Esophagus mucosa (tissue), 1 donor: Measurements from ENCODE around the gene EBPL. TPM values are rescaled to one million over a fixed set of nuclear protein-coding genes. Genes with fewer than 3 reads are reported as not detected.
"Not testable (repeated sequence)": the region's sequence is repeated elsewhere in the genome, so short reads cannot be mapped to it uniquely, and the experiment has no call there.

ENCODE experiments used
- ATAC-seq: fragments of 200-7000 bp; cut with Tn5 transposase; one replicate; pipeline ENCODE4 v1.9.1; 2020
- total RNA-seq: library from RNA; stranded (reverse); gene quantifications from one replicate; pipeline ENCODE4 v1.2.4, GENCODE V29; 2023
- donor health status: DM: yes; HTN: yes; CAD: no.

Gene EBPL
- total RNA-seq = 81.5 TPM

GRCh38 chr13:49690995-49691784 lies at the start of gene EBPL:
TSS of gene EBPL (minus strand) at chr13:49691486. CDS start at chr13:49691424, 62 bp downstream.
- ATAC-seq = peak; percentile 99

- ATAC-seq = no peak
Observed at GRCh38 chr13:49740870-49741269, 49.6 kb upstream of the EBPL start.

DNA sequence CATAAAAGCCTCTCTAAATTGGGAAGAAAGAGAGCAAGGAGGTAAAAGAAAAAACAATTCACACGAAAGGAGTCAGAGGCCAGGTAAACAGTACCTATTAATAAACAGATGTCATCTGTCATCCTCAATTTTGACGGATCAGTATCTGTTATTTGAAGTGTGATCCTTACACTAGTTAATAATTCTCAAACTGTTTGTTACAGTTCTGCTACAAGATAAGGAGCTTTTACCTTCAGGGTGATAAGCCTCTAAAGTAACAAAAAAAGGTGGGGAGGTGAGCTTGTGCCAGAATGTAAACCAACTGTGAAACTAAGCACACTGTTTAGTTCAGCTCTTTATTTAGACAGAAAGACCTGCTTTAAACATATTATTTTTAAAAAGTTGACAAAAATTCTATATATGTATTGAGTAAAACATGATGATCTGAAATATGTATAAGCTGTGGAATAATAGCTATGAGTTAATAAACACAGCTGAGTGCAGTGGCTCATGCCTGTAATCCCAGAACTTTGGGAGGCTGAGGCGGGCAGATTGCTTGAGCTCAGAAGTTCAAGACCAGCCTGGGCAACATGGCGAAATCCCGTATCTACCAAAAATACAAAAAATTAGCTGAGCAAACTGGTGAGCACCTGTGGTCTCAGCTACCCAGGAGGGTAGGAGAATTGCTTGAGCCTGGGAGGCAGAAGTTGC lies 48.4 kb upstream of the EBPL start:
- no peak for ATAC-seq

GRCh38 chr13:49733181-49733951 lies 42.1 kb upstream of the EBPL start:
- peak; percentile 49 for ATAC-seq

GRCh38 chr13:49731766-49732165 lies 40.5 kb upstream of the EBPL start:
- ATAC-seq = no peak

DNA sequence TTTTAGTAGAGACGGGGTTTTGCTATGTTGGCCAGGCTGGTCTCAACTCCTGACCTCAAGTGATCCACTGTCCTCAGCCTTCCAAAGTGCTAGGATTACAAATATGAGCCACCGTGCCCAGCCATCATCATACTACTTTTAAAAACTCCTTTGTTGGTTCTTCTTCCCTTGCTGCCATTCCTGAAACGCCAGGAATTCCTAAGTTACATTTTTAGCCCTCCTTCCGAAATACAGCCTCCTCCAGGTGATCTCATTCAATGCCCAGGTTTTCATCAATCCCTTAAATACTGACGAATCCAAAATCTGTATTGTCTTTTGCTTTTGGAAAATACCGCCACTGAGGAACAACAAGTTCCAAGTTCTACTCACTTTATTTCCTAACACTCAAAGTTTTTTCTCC lies 25.3 kb upstream of the EBPL start:
- ATAC-seq = no peak

- no peak for ATAC-seq
Observed at GRCh38 chr13:49714757-49715156, 23.5 kb upstream of the EBPL start.

DNA sequence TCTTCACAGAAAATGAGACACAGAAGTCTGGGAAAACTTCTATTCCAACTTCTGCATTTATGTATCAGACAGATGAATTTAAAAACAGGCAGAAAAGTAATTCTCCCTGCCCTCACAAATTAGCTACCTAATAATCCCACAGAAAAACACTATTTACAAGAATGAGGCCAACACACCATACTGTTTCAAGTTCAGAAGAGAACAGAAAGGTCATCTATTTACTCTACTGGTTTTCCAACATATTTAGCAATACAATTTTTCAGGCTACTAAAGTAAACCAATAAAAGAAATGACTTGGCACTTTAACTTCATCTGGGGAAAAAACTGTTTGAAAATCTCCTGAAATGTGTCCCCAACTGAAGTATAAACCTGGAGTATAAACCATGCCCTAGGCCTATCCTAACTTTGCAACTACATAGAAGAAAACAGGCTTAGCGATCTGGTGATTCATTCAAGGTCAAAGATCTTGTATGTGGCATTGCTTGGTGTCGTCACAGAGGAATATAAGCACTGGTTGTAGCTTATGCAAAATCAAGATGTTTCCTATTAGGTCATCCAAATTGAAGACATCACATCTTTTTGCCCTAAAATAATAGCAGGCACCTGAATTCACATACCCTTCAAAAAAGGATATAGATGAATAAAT lies 20.1 kb upstream of the EBPL start:
- peak; percentile 70 for ATAC-seq

- ATAC-seq = not testable (repeated sequence)
Observed at GRCh38 chr13:49704264-49704663, 13.0 kb upstream of the EBPL start.

DNA sequence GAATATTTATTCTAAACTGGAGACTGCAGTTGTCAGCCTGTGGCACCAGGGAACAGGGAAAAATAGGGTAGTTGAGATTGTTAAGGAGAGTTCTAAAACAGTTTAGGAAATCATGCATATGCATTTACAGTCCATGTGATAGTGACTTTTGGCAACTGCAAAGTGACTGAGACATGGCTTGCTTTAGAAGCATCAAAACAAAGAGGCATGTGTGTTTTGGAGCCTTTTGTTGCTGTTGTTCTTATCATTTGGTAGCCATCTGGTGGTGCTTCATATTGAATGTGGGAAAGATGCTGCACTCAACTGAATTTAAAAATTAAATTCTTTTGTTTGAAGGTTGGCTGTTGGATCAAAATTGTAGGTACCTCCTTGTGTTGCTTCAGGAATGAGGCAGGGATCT lies 10.2 kb upstream of the EBPL start:
- no peak for ATAC-seq

DNA sequence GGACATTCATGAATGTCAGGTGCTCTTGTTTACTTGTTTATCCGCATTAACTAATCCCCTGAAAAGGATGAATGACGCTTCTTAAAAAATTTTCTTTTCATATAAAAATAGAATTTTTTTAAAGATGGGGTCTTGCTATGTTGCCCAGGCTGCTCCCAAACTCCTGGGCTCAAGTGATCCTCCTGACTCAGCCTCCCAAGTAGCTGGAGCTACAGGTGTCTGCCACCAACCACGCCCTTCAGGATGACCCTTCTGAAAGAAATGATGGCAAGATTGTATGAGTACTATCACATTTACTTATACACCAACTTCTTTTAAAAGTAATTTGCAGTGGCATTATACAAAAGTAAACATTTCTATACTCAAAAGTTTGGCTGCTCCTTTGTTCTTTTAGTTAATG lies 6.2 kb upstream of the EBPL start:
- no peak for ATAC-seq

- no peak for ATAC-seq
Observed at GRCh38 chr13:49694446-49694845, 3.2 kb upstream of the EBPL start.

- ATAC-seq = no peak
Observed at GRCh38 chr13:49693877-49694276, 2.6 kb upstream of the EBPL start.

DNA sequence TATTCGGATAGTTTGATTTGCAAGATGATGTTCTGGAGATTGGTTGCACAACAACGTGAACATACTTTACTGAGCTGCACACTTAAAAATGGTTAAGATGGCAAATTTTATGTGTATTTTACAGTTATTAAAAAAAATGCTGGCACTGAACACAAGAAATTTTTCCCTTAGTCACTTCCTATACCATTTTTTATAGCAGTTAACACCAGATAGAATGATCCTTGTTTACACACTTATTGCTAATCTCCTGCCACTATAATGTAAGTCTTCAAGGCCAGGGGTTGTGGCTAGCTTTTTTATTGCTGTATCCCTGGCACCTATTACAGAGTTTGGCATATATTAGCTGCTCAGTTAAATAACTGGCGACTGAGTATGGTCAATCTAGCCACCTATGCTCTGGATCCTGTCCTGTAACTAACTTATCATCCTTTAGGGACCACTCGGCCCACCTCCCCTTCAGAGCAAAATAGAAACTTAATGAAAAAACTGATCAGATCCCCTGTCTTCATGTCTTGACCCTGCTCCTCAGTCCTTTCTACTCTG lies 2.0 kb upstream of the EBPL start:
- no peak for ATAC-seq

DNA sequence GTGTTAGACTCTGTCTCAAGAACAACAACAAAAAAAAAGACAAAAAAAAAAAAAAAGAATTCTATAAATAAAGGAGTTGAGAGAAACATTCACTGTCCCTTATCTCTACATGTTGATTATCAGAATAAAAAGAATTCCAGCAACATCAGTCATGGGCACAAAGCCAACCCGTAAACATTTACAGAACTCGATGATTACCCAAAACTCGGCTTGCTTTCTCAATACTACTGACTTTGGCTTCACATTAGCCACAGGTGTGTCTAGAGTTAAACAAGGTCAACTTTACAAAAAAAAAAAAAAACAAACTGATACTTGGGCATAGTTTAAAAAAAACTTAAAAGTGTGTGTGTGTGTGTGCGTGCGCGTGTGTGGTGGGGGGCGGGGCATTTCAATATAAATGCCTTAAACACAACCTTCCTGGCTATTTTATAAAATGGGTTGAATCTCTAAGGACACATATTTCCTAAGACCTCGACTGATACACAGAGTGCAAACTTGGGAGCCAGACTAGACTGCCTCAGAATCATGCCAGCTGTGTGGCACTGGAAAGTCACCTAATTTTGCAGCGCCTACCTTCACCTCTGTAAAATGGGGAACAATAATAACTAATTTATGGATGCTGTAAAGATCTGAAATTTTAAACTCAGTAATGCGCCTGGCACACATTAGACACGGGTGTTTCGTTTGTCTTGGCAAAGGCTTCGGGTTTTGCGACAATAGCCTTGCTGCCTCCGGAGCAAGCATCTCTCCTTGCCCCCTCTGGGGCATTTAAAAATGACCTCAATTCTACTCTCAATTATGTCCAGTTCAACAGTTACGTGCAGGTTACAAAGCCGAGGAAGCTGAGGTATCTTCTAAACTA lies 922 bp downstream of the EBPL start:
- ATAC-seq = no peak

DNA sequence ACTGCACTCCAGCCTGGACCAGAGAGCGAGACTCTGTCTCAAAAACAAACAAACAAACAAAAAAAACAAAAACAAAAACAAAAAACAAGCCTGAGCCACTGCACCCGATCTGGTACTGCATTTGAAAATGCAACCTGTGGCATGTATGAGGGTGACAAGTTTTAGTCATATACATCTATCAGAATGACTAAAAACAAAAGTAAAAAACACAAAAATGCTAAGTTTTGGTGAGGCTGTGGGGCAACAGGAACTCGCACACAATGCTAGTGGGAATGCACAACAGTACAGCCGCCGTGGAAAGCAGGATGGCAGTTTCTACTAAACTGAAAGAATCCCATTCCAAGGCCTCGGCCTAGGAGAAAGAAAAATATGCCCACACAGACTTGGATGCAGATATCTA lies 7.8 kb downstream of the EBPL start:
- no peak for ATAC-seq

- ATAC-seq = peak; percentile 83
Observed at GRCh38 chr13:49681842-49682435, 9.3 kb downstream of the EBPL start.

GRCh38 chr13:49679246-49679645 lies 12.0 kb downstream of the EBPL start:
- ATAC-seq = no peak

- ATAC-seq = no peak
Observed at GRCh38 chr13:49678191-49678914, 12.9 kb downstream of the EBPL start.

DNA sequence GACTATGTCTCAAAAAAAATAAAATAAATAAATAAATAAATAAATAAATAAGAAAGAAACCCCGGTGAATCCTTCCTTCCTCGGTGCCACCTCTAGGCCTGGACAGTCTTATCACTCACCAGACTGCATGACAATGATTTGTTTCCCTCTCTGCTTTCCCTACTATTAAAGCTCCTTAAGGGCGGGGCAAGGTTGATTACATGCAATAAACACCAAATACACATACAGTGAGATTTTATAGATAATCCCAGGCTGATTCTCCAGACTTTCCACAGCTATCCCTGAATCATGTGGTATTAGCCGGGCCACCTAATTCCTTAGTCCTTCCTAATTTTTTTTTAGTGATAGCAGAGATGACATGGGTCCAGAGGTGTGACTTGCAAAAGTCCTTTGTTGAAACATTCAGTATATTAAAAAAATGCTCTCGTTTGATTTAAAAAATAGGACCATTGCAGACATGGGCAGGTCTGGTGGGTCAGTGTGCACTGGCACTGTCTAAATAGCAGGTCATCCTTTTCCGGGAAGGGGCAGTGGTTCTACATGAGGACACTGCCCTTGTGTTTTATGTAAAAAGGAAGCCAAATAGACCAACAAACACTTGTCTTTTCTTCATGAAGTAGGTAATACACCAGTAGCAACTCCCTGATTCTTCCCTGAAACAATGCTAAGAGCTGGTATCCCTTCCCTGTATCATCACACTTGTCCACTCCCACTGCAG lies 14.5 kb downstream of the EBPL start:
- ATAC-seq = no peak
